Fibroblast of gingiva (primary cell): ENCODE data around the gene CNNM2.
"Not testable (repeated sequence)": the region's sequence is repeated elsewhere in the genome, so short reads cannot be mapped to it uniquely, and the experiment has no call there.

Source experiments
- DNase-seq: peaks from one replicate; pipeline ENCODE4 v3.0.0-alpha.2; 2011; ENCODE audit warnings: low read depth

CNNM2 gene

DNA sequence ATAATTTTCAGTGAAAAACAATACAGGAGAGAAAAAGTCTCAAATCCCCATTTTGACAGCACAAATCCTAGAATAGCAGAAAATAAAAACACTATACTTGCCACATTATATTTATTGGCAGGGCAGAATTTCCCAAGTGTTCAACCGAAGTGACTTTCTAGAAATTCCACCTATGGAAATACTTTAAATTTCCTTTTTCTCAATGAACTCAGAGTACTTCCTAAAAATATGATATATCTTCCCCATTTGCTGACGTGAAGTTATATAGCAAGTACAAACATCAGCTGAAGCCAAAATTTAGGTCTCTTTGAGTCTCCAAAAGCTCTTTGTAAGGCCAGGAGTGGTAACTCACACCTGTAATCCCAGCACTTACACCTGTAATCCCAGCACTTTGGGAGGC is 191.7 kb downstream of the CNNM2 start:
- no peak for DNase-seq

DNA sequence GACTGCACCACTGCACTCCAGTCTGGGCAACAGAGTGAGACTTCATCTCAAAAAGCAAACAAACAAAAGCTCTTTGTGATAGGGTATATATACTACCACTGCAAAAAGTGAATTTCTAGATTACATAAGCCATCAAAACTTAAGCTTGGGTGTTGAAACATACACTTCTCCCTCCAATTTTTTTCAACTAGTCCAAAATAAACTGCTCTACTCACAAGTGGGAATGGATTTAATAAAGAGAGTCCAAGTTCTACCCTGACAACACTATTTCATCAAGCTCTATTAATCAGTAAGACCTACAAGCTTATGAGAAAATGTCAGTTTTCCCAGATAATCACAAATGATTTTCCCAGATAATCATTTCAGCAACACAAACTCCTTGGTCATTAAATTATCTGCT is 192.3 kb downstream of the CNNM2 start:
- DNase-seq, result no peak

DNA sequence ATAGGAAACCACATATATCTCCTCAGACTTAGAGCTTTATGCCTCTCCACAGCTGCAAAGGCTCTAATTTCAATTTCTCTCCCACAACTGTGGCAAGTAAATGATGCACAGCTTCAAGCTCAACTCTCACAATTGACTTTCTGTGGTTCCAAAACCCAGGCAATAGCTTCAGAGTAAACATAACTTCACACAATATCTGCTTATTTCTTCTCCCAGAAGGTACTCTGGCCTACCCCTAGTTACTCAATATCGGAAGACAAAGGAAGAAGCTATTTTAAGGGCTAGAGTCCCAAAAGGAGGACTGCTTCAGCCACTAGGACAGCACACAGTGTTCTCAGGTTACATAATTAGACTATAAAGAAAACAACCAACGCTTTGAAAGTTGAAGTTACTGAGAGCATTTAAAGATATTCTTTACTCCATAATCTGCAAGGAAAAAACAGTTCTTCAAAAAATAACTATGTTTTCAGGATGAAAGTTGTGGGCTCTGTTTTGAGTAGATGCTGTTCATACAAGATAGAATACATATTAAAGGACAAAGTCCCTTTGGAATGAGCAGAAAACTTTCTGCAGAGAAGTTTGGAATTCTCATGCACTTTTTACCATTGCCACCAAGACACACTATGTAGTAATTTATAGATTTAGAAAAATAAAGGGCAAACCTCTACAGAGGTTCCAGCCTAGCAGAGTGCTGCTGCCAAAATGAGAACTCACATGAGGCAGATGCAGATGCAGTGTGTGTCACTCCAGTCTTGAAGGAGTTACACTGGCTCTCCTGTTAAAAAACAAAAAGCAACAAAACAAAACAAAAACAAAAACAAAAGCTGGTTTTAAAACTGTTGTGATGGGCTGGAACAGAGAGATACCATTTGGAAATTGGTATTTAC is 193.2 kb downstream of the CNNM2 start:
- peak; percentile 72 for DNase-seq

DNA sequence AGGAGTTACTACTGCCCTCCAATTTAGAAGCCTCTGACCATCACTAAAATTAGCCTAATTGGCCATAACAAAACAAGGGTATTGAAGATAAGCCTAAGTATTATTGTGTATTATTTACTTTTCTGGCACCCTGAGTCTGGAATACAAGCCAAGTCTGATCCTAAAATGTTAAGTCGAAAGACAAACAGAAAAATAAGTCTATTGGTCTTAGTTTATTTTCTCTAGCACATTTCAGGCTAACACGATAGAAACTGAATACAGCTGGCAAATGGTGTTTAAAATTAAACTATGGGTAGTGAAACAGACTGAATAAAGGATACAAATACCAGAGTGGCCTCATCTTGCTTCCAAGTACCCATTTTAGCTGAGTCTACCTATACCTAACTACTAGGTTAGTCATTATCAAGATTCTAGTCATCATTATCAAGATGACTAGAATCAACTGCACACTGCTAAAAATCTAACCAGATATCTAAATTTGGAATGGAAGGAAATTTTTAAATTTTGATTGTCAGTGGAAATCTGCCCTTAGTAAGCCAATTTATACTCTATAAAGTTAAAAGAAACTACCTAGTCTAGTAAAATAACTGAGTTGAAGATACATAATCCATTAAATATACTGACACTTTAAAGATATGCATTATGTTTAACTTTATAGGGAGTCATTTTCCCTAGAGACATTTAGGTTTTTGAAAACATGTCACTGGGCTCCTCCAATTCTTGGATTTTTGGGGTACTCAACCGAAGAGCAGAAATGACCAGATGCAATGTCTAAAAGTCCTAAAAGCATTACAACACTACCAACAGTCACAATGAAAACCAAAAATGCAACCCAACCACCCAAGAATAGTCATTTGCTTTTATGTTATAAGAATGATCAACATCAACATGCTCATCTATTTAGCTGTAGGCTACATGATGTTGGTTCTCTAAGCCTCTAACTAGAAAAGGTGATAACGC is 194.1 kb downstream of the CNNM2 start:
- no peak for DNase-seq

DNA sequence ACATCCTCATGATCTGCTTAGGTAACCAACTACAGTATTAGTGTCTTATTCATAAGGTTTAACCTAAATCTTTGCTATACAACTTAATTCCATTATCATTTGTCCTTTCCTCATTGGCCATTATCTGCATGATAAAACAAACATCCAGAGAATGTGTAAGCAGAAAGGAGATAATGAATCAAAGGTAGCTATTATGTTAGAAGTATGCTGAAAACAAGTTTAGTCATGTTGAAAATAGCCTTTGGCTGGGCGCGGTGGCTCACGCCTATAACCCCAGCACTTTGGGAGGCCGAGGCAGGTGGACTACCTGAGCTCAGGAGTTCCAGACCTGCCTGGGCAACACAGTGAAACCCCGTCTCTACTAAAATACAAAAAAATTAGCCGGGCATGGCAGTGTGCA is 196.8 kb downstream of the CNNM2 start:
- DNase-seq, result no peak

DNA sequence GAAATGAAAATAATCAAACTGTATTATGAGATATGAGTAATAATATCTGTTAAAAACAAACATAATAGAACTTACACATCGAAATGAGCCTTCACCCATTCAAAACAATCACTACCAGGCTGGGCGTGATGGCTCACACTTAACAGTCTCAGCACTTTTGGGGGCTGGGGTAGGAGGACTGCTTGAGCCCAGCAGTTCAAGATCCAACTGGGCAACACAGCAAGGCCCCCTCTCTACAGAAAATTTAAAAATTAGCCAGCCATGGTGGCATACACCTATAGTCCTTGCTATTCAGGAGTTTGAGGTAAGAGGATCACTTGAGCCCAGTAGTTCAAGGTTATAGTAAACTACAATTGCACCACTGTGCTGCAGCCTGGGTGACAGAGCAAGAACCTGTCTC is 199.2 kb downstream of the CNNM2 start:
- DNase-seq, result no peak

DNA sequence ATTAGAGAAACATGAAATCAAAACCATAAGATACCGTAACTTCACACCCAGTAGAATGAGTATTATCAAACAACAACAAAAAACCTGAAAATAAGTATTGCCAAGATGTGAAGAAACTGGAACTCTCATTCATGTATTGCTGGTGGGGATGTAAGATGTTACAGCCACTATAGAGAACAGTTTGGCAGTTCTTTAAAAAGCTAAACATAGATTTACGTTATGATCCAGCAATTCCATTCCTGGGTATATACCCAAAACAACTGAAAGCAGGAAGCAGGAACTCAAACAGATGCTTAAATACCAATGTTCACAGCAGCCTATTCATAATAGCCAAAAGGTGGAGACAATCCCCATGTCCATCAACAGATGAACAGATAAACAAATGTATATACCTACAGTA is 202.5 kb downstream of the CNNM2 start:
- DNase-seq, result peak; percentile 18

DNA sequence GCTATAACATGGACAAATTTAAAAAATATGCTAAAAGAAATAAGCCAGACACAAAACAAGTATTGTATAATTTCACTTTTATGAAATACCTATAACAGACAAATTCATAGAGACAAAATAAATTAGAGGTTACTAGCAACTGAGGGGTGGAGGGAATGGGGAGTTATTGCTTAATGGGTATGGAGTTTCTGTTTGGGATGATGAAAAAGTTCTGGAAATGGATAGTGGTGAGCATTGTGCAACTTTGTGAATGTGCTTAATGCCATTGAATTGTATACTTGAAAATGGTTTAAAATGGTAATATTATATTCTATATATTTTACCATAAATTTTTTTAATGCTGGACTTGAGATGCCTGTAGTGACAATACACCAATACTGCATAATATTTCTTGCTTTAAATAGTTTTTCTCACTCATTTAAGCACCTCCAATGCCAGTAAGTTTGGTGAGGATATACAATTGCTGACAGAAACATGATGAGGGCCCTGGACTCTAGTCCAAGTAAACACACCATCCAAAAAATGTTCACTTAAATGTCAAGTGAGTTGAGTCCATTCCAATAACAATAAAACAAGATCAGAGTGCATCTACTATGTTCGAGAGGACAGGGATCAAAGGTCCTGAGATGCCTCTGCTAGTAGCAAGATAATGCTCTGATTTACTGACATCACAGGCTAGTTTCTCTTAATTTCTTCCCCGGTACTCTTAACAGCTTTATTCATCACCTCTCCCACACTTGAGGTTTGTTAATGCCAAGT is 203.1 kb downstream of the CNNM2 start:
- peak; percentile 86 for DNase-seq

DNA sequence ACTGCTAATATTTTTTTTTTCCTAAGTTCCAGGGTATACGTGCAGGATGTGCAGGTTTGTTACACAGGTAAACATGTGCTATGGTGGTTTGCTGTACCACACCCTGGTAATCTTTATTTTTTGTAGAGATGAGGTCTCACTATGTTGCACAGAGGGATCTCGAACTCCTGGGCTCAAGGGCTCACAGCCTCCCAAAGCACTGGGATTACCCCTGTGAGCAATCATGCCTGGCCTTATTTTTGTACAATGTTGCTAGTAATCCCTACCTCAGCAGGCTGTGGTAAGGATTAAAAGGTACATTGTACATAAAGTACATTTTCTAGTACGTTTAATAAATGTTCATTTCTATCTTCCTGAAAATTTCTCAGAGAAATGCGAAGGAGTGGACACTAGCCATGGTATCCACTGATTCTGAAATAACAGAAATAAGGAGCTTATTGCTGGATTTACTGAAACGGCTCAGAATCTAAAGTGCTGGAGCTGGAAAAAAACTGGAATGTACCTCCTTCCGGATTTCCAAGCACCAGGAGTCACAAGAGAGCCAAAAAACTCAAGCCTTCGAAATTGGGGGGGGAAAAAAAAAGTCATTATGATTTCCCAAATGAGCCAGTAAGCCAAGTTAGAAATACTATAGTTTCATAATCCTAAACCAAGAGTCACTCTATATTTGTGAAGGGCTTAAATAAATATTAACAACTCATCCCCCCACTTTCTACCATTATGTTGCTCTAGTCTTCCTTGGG is 205.4 kb downstream of the CNNM2 start:
- DNase-seq, result peak; percentile 26

DNA sequence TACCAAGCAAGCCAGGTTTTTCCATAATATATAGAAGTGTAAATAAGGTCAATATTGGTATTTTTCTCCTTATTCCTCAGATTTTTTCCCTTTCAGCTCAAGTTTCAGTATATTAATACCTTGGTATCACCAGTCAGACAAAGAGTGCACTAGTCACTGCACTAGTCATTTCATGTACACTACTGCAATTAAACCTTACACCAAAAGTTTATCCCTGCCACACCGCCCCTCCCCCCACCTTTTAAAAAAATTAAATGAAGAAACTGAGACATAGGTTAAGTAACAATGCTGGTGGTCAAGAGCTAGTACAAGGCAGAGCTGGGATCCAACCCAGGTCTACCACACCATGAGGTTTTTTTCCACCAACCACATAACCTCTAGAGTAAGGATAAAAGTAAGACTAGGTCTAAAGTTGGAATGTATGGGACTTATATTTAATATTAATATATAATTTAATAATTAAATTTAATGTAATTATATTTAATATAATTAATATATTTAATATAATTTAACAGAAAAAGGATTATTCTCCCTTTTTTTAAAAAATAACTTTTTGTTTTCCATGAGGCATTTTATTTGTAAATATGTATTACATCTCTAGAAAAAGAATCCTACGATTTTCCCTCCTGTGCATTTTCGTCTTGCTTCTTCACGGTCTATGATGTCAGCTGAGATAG is 206.5 kb downstream of the CNNM2 start:
- no peak for DNase-seq

DNA sequence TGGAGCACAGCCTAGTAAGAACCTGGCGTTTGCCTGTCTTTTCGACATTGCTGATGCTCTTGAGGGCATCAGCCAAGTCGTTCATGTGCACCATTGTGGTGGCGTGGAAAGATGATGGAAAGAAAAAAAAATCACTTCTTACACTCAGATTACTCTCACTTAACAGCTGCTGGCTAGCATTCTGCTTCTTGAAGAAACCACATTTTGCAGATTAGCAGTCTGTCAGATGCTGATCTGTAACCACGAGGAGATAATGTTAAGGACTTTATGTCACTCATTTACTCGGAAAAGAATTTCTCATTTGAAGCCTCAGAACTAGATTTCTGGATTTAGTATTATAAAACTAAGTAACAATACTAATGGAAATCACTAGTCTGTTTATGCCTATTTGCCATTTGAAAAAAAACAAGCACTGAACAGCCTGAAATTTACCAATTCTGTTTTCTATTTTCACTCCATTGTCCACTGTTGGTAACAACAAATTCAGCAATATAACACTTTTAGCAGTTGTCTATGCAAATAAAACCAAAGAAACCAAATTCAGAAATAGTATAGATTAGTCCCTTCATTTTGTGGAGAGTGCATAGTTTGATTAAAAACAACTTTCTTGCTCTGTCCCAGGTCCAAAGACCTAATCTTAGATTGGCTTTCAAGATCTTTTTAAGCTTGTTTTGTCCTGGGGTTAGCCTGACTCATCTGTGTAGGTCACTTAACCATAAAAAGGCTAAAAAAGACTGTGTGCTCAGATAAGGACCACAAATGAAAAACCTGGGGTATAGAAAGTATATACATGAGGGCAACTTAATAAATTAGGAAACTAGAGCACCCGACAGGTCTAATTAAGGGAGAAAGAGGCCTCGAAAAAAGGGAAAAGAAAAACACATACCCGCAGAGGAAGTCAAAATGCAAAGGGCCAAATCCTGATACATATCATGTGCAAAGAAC is 207.5 kb downstream of the CNNM2 start:
- DNase-seq, result no peak

DNA sequence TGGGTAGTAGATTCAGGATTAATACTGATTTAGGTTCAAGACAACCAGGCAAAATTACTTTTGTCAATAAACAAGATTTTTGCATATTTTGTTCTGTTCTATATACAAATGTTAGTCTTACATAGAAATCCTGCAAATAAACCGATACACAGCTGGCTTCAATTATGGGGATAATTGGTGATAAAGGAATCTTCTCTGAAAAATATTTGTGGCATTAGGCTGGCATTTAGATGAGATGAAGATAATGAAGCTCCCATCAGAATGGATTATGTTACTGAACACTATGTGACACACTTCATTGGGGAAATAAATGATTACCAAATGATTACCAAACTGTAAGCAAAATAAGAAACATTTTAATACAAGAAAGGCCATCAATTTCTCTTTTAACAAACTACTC is 209.1 kb downstream of the CNNM2 start:
- DNase-seq, result peak; percentile 65

DNA sequence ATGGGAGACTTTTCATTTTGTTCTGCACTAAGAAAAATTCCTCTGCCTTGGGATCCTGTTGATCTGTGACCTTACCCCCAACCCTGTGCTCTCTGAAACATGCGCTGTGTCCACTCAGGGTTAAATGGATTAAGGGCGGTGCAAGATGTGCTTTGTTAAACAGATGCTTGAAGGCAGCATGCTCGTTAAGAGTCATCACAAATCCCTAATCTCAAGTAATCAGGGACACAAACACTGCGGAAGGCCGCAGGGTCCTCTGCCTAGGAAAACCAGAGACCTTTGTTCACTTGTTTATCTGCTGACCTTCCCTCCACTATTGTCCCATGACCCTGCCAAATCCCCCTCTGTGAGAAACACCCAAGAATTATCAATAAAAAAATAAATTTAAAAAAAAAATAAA is 212.1 kb downstream of the CNNM2 start:
- DNase-seq, result not testable (repeated sequence)

DNA sequence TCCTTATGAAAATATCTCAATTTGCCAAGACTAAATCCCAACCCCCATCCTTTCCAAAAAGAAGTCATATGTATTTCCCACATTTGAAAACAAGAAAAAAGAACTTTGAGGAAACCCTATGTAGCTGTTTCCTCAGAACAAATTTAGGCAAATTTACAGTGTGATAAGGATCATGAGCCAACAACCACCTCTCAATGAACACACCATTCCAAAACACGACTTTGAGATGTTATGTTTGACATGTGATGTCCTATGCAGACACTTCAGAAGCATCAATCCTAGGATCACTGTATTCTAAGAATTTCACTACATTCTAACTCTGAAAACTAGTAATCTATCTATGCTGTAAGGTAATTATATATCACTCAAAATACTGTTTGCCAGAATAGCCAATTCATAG is 212.8 kb downstream of the CNNM2 start:
- DNase-seq, result no peak

DNA sequence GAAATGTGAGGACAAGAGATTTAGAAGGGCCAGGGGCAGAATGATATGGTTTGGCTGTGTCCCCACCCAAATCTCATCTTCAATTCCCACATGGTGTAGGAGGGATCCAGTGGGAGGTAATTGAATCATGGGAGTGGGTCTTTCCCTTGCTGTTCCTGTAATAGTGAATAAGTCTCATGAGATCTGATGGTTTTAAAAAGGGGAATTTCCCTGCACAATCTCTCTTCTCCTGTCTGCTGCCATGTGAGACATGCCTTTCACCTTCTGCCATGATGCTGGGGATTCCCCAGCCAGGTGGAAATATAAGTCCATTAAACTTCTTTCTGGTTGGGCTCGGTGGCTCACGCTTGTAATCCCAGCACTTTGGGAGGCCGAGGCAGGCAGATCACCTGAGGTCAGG is 217.1 kb downstream of the CNNM2 start:
- not testable (repeated sequence) for DNase-seq

DNA sequence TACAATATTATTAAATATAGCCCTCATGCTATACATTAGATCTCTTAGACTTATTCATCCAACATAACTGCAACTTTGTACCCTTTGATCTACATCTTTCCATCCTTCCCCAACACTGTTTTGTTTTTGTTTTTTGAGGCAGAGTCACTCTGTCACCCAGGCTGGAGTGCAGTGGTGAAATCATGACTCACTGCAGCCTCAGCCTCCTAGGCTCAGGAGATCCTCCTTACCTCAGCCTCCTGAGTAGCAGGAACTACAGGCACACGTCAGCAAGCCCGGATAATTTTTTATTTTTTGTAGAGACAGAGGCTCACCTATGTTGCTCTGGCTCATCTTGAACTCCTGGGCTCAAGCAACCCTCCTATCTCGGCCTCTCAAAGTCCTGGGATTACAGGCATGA is 221.7 kb downstream of the CNNM2 start:
- no peak for DNase-seq
